Left ventricle myocardium inferior (tissue), 1 donor: ENCODE measurements around the gene PRSS23. TPM values are rescaled to one million over a fixed set of nuclear protein-coding genes. Genes with fewer than 3 reads are reported as not detected.

Experiments
- DNase-seq: peaks from one replicate; pipeline ENCODE4 v3.0.0-alpha.2; 2020
- H3K27ac ChIP-seq: fragments of 200-600 bp; replicated peaks from 2 replicates; pipeline ENCODE4 v1.8.0; 2021
- H3K27me3 ChIP-seq: fragments of 200-600 bp; 2 replicates; pipeline ENCODE4 v1.8.0; 2021; ENCODE audit warnings: low read depth
- H3K36me3 ChIP-seq: fragments of 200-600 bp; 2 replicates; pipeline ENCODE4 v1.8.0; 2021
- H3K4me1 ChIP-seq: fragments of 200-600 bp; 2 replicates; pipeline ENCODE4 v1.8.0; 2021
- H3K4me3 ChIP-seq: fragments of 200-600 bp; 2 replicates; pipeline ENCODE4 v1.8.0; 2021; ENCODE audit warnings: mild to moderate bottlenecking, moderate library complexity
- H3K9me3 ChIP-seq: fragments of 200-600 bp; replicated peaks from 2 replicates; pipeline ENCODE4 v1.8.0; 2021
- intact Hi-C: fragments of 100-400 bp; cut with micrococcal nuclease; formaldehyde crosslinking; loops from one replicate; pipeline ENCODE4 v1.11.0; 2022
- total RNA-seq: library from RNA; stranded (reverse); fragmentation: NEBNext Ultra II Directional; extraction: Animal tissue kit (Norgen Biotek cat#: 25700); gene quantifications from one replicate; pipeline ENCODE4 v1.2.1, GENCODE V29; 2021
- TF ChIP-seq, protein P1 (sequence below): fragments of 200-600 bp; IDR thresholded peaks from 2 replicates; pipeline ENCODE4 v1.8.0; 2021; ENCODE audit warnings: antibody characterized with exemption, mild to moderate bottlenecking, borderline replicate concordance
- donor health status: DM: no; HTN: yes; CAD: no; lungs with severe emphysema.

PRSS23 gene
- total RNA-seq, 1 donor from 2014 or later, result 6.5 TPM

DNA sequence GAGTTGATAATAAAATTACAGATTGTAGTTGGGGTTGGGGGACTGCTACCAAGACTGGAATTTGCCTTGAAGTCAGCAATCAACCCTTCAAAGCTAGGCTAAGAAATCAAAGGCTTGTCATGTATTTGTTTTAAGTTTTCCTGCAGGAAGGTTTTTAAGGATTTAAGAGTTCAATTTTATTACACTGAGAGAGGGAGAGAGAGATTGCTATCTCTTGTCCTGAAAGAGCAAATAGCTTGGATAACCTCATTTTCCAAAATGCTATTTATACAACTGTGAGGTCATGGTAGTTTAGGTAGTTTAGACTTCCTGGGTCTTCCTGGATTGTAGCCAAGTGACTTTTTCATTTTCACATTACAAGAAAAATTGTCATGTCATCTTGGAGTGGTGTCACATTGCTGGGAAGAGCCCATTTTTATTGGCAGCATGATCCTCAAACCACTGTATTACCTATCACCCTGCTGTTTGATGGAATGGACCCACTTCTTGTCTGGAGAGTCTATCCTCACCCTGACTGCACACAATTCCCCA is 10.1 kb upstream of the PRSS23 start:
- TF ChIP-seq, protein P1, sequence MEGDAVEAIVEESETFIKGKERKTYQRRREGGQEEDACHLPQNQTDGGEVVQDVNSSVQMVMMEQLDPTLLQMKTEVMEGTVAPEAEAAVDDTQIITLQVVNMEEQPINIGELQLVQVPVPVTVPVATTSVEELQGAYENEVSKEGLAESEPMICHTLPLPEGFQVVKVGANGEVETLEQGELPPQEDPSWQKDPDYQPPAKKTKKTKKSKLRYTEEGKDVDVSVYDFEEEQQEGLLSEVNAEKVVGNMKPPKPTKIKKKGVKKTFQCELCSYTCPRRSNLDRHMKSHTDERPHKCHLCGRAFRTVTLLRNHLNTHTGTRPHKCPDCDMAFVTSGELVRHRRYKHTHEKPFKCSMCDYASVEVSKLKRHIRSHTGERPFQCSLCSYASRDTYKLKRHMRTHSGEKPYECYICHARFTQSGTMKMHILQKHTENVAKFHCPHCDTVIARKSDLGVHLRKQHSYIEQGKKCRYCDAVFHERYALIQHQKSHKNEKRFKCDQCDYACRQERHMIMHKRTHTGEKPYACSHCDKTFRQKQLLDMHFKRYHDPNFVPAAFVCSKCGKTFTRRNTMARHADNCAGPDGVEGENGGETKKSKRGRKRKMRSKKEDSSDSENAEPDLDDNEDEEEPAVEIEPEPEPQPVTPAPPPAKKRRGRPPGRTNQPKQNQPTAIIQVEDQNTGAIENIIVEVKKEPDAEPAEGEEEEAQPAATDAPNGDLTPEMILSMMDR, result no peak
- Histone ChIP-seq H3K27ac (no peak overlapping the region), H3K27me3 (no peaks in the 10 kb centered on the region), H3K9me3 (no peaks in the 10 kb centered on the region), H3K36me3 (no peaks in the 10 kb centered on the region), H3K4me3 (no peak overlapping the region), H3K4me1 (peaks cover 7% of the 10 kb centered on the region)
- no peak for DNase-seq
- intact Hi-C loops, result no loop called here

DNA sequence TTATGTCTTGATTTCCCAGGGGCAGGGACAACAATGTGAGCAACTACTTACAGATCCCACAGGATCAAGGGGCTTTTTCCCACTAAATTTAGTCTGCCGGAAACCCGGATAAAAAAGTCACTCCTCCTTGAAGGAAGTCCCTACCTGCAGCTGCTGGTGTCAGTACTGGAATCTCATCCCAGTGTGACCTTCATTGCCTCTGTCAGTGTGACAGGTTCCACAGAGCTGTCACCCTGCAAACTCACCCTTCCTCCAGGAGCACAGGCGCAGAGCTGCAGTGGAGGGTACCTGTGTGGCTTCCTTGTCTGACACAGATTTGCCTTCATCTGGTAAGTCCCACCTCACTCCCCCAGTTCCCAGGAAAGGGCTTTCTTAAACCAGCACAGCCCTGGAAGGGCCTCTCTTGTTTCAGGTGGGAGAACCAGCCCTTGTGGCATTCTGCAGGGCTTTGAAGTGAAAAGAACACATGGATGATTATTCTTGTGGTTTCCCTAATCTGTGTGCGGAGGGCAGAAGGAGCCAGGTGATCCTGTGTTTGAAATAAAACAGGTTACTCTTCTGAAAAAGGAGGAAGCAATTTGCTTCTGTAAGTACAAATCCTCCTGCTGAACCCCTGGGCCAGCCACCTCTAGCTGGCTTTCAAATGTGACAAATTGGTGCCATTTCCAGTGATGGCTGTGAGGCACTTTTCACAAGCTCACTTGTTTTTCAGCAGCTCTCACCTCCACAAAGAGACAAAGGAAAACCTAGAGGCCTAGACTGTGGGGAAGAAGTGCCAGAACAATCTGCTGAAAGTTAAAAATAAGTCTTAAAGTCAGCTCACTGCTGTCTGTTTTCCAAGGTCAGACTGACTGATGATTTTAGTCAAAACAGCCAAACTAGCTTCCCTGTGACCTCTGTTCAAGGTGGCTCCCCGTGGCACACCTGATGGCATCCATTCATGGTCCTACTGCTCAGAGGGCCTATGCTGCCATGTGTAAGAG is 9.2 kb upstream of the PRSS23 start:
- Histone ChIP-seq H3K4me3 (no peak overlapping the region), H3K9me3 (no peaks in the 10 kb centered on the region), H3K27ac (no peak overlapping the region), H3K36me3 (no peaks in the 10 kb centered on the region), H3K27me3 (no peaks in the 10 kb centered on the region), H3K4me1 (peaks cover 7% of the 10 kb centered on the region)
- TF ChIP-seq, protein P1, result no peak
- intact Hi-C loops, result no loop called here
- no peak for DNase-seq

DNA sequence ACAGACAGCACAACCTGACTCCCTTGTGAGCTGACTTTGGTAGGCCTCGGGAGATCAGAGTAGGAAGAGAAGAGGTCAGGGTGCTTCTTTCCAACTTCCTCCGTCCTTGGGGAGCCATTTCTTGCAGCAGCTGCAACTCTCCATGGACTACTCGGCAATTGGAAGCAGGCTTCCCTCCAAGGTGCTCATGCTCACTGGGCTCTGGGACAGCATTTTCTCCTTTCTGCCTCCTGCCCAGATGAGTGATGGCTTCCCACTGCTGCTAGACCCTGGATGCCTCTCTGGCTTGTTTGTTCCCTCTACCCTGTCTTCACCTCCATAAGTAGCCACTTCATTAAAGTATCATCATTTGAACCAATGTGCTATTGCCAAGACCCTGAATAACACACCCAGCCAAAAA is 8.2 kb upstream of the PRSS23 start:
- Histone ChIP-seq H3K4me1 (peaks cover 7% of the 10 kb centered on the region), H3K27ac (no peak overlapping the region), H3K4me3 (no peak overlapping the region), H3K27me3 (no peaks in the 10 kb centered on the region), H3K36me3 (no peaks in the 10 kb centered on the region), H3K9me3 (no peaks in the 10 kb centered on the region)
- intact Hi-C loops, result no loop called here
- DNase-seq, result no peak
- TF ChIP-seq, protein P1, result no peak

DNA sequence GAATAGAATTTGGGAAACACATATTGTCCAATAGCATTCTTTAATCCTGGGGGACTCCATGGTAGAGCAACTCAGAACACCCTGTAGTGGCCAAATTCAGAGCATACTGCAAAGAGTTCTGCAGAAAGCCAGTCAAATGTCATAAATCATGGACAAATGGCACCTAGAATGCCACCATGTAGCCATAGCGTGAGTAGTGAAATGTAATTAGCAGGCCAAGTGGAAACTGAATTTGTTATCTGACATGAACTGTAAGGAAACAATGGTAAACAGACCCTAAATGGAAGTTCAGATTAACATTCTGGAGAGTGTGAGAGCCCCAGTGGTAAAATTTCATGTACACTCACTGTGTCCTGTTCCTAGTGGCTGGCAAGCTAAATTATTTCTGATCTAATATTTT is 7.0 kb upstream of the PRSS23 start:
- H3K27me3 ChIP-seq, result no peaks in the 10 kb centered on the region
- H3K27ac ChIP-seq, result no peak overlapping the region
- TF ChIP-seq, protein P1, result no peak
- DNase-seq, result no peak
- H3K4me1 ChIP-seq, result peaks cover 7% of the 10 kb centered on the region
- intact Hi-C loops, result no loop called here
- no peaks in the 10 kb centered on the region for H3K9me3 ChIP-seq
- H3K4me3 ChIP-seq, result no peak overlapping the region
- H3K36me3 ChIP-seq, result no peaks in the 10 kb centered on the region

DNA sequence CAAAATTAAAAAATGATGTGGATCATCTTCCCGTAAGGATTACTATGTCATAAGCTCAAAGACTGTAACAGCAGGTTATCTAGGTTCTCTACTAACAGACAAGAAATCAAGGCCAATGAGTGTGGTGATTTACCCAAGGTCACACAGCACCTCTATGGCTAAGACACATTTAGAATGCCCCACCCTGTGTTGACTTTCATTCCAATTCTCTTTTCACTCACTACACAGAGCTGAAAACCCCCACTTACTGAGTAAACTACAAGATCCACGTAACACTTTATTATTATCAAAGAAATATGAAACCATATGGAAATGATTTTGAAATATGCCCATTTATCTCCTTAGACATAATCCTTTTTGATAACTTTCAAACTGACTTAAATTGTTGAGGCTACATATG is 4.8 kb upstream of the PRSS23 start:
- intact Hi-C loops, result no loop called here
- H3K4me1 ChIP-seq, result peaks cover 14% of the 10 kb centered on the region
- TF ChIP-seq, protein P1, result no peak
- no peak overlapping the region for H3K27ac ChIP-seq
- H3K9me3 ChIP-seq, result no peaks in the 10 kb centered on the region
- no peak overlapping the region for H3K4me3 ChIP-seq
- H3K36me3 ChIP-seq, result no peaks in the 10 kb centered on the region
- no peaks in the 10 kb centered on the region for H3K27me3 ChIP-seq
- DNase-seq, result no peak
